HCT116 (cell line): ENCODE data around the gene RPL22L1. TPM values are rescaled to one million over a fixed set of nuclear protein-coding genes. Genes with fewer than 3 reads are reported as not detected.

Source experiments
- ATAC-seq: fragments of 200-7000 bp; cut with Tn5 transposase; 2 replicates; pipeline ENCODE4 v1.9.1; 2020; ENCODE audit warnings: mild to moderate bottlenecking, moderate library complexity
- BruUV-seq: library from RNA; stranded (reverse); fragments of 400-500 nt; replicated peaks from 2 replicates; lab custom pipeline; 2021; lab: Mats Ljungman, UMichigan
- CTCF ChIA-PET: fragments of 300-600 bp; sonication (Branson Sonifier 250); formaldehyde crosslinking; loops from one replicate; lab custom pipeline; 2021; ENCODE audit warnings: antibody characterized with exemption; lab: Charles Lee
- POLR2A ChIA-PET: fragments of 300-600, 350-600 bp; sonication (Branson Sonifier 250); formaldehyde crosslinking; loops from one replicate; lab custom pipeline; 2021; ENCODE audit warnings: antibody characterized with exemption; lab: Charles Lee
- RAD21 ChIA-PET, 2 experiments: fragments of 300-600 bp; sonication (Branson Sonifier 250); formaldehyde crosslinking; loops; one replicate each; lab custom pipeline; 2023; ENCODE audit warnings: low total read pairs in 2 of 2; ENCODE audit not compliant: uncharacterized antibody in 2 of 2, unreplicated experiment in 2 of 2, low non-redundant PET in 1 of 2; lab: Charles Lee
- DNase-seq: peaks from one replicate; pipeline ENCODE4 v3.0.0-alpha.2; 2010; ENCODE audit warnings: low read depth, low spot score
- H2AFZ ChIP-seq: fragments of 200-600 bp; shearing (Covaris generic), sonication (generic); 2 replicates; pipeline ENCODE4 v1.6.1; 2017; ENCODE audit warnings: low read depth, mixed run types, mixed read lengths, antibody characterized with exemption, low read length; ENCODE audit not compliant: poor library complexity, severe bottlenecking
- H3K27ac ChIP-seq: 2 replicates; pipeline ENCODE4 v1.5.1; 2012; ENCODE audit warnings: low read depth, low read length
- H3K27me3 ChIP-seq: fragments of 200-600 bp; sonication (generic); 2 replicates; pipeline ENCODE4 v1.6.1; 2016; ENCODE audit warnings: mixed run types, low read length, mixed read lengths; ENCODE audit not compliant: insufficient read depth
- H3K36me3 ChIP-seq, 2 experiments: fragments of 200-500 bp in 1 of 2; fragments of 200-600 bp in 1 of 2; sonication (Bioruptor generic) in 1 of 2; sonication (generic) in 1 of 2; 2 replicates each; pipeline versions ENCODE4 v1.5.1 to v1.6.1; 2014 to 2016; ENCODE audit warnings: low read length in 2 of 2, inconsistent platforms in 1 of 2, mixed read lengths in 1 of 2, mixed run types in 1 of 2; ENCODE audit not compliant: insufficient read depth in 2 of 2, control insufficient read depth in 1 of 2
- H3K4me1 ChIP-seq, 2 experiments: fragments of 200-600 bp in 1 of 2; sonication (generic) in 1 of 2; 2 replicates each; pipeline versions ENCODE4 v1.5.1 to v1.6.1; 2012 to 2017; ENCODE audit warnings: low read length in 2 of 2, inconsistent platforms in 1 of 2, mild to moderate bottlenecking in 1 of 2, mixed read lengths in 1 of 2, mixed run types in 1 of 2, moderate library complexity in 1 of 2; ENCODE audit not compliant: insufficient read depth in 2 of 2, control insufficient read depth in 1 of 2
- H3K4me2 ChIP-seq: fragments of 200-600 bp; sonication (generic); 2 replicates; pipeline ENCODE4 v1.6.1; 2017; ENCODE audit warnings: mixed run types, low read length, mixed read lengths
- H3K4me3 ChIP-seq, 2 experiments: fragments of 200-600 bp in 1 of 2; sonication (generic) in 1 of 2; replicated peaks in 1 of 2; 2 replicates each; pipeline ENCODE4 v1.5.1; 2011 to 2016; ENCODE audit warnings: low read length in 2 of 2, control low read depth in 1 of 2, low read depth in 1 of 2, mild to moderate bottlenecking in 1 of 2, mixed read lengths in 1 of 2, mixed run types in 1 of 2
- H3K79me2 ChIP-seq: fragments of 200-600 bp; sonication (generic); 2 replicates; pipeline ENCODE4 v1.6.1; 2017; ENCODE audit warnings: mild to moderate bottlenecking, mixed run types, low read length, moderate library complexity, mixed read lengths; ENCODE audit not compliant: insufficient read depth
- H3K9ac ChIP-seq: fragments of 200-600 bp; sonication (generic); 2 replicates; pipeline ENCODE4 v1.6.1; 2016; ENCODE audit warnings: low read length, mixed read lengths
- H3K9me2 ChIP-seq: fragments of 200-600 bp; sonication (generic), shearing (Covaris generic); 2 replicates; pipeline ENCODE4 v1.6.1; 2017; ENCODE audit warnings: mixed run types, mild to moderate bottlenecking, moderate library complexity; ENCODE audit not compliant: insufficient read depth
- H3K9me3 ChIP-seq, 2 experiments: fragments of 200-500 bp in 1 of 2; fragments of 200-600 bp in 1 of 2; sonication (Bioruptor generic) in 1 of 2; sonication (generic) in 1 of 2; 2 replicates each; pipeline ENCODE4 v1.6.1; 2014 to 2017; ENCODE audit warnings: low read length in 2 of 2, mixed read lengths in 2 of 2, inconsistent platforms in 1 of 2, low read depth in 1 of 2, mild to moderate bottlenecking in 1 of 2, mixed run types in 1 of 2, moderate library complexity in 1 of 2; ENCODE audit not compliant: control insufficient read depth in 1 of 2, insufficient read depth in 1 of 2
- H4K20me1 ChIP-seq: fragments of 200-600 bp; sonication (generic), shearing (Covaris generic); 2 replicates; pipeline ENCODE4 v1.6.1; 2017; ENCODE audit warnings: mixed run types, mild to moderate bottlenecking, moderate library complexity; ENCODE audit not compliant: insufficient read depth
- ELF1 ChIP-seq: IDR thresholded peaks from 2 replicates; pipeline ENCODE4 v1.6.1; 2012; ENCODE audit warnings: low read depth, borderline replicate concordance
- EZH2 ChIP-seq: fragments of 200-600 bp; sonication (generic); IDR thresholded peaks from 2 replicates; pipeline ENCODE4 v1.6.1; 2017; ENCODE audit warnings: antibody characterized with exemption, mixed run types
- EZH2phosphoT487 ChIP-seq: fragments of 200-600 bp; IDR thresholded peaks from 2 replicates; pipeline ENCODE4 v1.6.1; 2018; ENCODE audit warnings: antibody characterized with exemption, borderline replicate concordance
- FOSL1 ChIP-seq: IDR thresholded peaks from 2 replicates; pipeline ENCODE4 v1.6.1; 2012; ENCODE audit warnings: low read depth
- POLR2AphosphoS5 ChIP-seq: IDR thresholded peaks from 2 replicates; pipeline ENCODE4 v1.6.1; 2011; ENCODE audit warnings: mild to moderate bottlenecking, low read depth, low read length, moderate library complexity
- RAD21 ChIP-seq: IDR thresholded peaks from 2 replicates; pipeline ENCODE4 v1.6.1; 2012; ENCODE audit warnings: low read depth, mild to moderate bottlenecking
- SP1 ChIP-seq: IDR thresholded peaks from 2 replicates; pipeline ENCODE4 v1.6.1; 2012; ENCODE audit warnings: low read depth
- SRF ChIP-seq: IDR thresholded peaks from 2 replicates; pipeline ENCODE4 v1.6.1; 2012; ENCODE audit warnings: low read depth
- YY1 ChIP-seq: IDR thresholded peaks from 2 replicates; pipeline ENCODE4 v1.6.1; 2011; ENCODE audit warnings: low read length, low read depth, moderate library complexity, mild to moderate bottlenecking; ENCODE audit not compliant: insufficient replicate concordance; ENCODE audit errors: extremely low read depth
- intact Hi-C: fragments of 100-400 bp; cut with micrococcal nuclease; formaldehyde crosslinking; loops from 2 replicates; pipeline ENCODE4 v1.10.0; 2022
- total RNA-seq: library from RNA; stranded (reverse); gene quantifications from one replicate; pipeline ENCODE4 v1.2.1, GENCODE V29; 2021; ENCODE audit not compliant: unreplicated experiment
- TF ChIP-seq, protein P1 (sequence below): IDR thresholded peaks from 2 replicates; pipeline ENCODE4 v1.6.1; 2012; ENCODE audit warnings: low read depth
- TF ChIP-seq, protein P2 (sequence below): IDR thresholded peaks from 2 replicates; pipeline ENCODE4 v1.6.1; 2011; ENCODE audit warnings: mild to moderate bottlenecking, low read length, moderate library complexity; ENCODE audit not compliant: insufficient replicate concordance; ENCODE audit errors: extremely low read depth
- TF ChIP-seq, protein P3 (sequence below): IDR thresholded peaks from 2 replicates; pipeline ENCODE4 v1.6.1; 2012
- TF ChIP-seq, protein P4 (sequence below): IDR thresholded peaks from 2 replicates; pipeline ENCODE4 v1.6.1; 2012

The RPL22L1 gene
- total RNA-seq, 1 experiment from 2014 or later = 492 TPM

DNA sequence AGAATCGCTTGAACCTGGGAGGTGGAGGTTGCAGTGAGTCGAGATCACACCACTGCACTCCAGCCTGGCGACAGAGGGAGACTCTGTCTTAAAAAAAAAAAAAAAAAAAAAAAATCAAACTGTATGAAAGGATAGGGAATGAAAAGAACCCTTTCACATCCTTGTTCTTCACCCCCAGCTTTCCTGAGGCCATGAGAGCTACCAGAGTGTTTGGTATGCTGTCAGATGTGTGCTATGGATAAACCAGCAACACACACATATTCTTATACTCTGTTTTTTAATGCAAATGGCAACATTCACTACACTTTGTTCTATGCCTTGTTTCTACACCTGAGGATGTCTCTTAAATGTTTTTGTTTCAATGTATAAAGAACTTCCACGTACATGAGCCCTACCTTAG, 33.5 kb downstream of the RPL22L1 start (continued):
- TF ChIP-seq, protein P1, sequence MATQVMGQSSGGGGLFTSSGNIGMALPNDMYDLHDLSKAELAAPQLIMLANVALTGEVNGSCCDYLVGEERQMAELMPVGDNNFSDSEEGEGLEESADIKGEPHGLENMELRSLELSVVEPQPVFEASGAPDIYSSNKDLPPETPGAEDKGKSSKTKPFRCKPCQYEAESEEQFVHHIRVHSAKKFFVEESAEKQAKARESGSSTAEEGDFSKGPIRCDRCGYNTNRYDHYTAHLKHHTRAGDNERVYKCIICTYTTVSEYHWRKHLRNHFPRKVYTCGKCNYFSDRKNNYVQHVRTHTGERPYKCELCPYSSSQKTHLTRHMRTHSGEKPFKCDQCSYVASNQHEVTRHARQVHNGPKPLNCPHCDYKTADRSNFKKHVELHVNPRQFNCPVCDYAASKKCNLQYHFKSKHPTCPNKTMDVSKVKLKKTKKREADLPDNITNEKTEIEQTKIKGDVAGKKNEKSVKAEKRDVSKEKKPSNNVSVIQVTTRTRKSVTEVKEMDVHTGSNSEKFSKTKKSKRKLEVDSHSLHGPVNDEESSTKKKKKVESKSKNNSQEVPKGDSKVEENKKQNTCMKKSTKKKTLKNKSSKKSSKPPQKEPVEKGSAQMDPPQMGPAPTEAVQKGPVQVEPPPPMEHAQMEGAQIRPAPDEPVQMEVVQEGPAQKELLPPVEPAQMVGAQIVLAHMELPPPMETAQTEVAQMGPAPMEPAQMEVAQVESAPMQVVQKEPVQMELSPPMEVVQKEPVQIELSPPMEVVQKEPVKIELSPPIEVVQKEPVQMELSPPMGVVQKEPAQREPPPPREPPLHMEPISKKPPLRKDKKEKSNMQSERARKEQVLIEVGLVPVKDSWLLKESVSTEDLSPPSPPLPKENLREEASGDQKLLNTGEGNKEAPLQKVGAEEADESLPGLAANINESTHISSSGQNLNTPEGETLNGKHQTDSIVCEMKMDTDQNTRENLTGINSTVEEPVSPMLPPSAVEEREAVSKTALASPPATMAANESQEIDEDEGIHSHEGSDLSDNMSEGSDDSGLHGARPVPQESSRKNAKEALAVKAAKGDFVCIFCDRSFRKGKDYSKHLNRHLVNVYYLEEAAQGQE = no peak
- TF ChIP-seq YY1 = no peak
- no peak for TF ChIP-seq EZH2
- TF ChIP-seq, protein P2, sequence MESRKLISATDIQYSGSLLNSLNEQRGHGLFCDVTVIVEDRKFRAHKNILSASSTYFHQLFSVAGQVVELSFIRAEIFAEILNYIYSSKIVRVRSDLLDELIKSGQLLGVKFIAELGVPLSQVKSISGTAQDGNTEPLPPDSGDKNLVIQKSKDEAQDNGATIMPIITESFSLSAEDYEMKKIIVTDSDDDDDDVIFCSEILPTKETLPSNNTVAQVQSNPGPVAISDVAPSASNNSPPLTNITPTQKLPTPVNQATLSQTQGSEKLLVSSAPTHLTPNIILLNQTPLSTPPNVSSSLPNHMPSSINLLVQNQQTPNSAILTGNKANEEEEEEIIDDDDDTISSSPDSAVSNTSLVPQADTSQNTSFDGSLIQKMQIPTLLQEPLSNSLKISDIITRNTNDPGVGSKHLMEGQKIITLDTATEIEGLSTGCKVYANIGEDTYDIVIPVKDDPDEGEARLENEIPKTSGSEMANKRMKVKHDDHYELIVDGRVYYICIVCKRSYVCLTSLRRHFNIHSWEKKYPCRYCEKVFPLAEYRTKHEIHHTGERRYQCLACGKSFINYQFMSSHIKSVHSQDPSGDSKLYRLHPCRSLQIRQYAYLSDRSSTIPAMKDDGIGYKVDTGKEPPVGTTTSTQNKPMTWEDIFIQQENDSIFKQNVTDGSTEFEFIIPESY = no peak

GRCh38 chr3:170835336-170835735, 34.7 kb downstream of the RPL22L1 start:
- POLR2A ChIA-PET = no interaction called here
- Histone ChIP-seq H3K4me1 (no peaks in the 10 kb centered on the region), H3K27ac (no peak overlapping the region), H3K36me3 (no peaks in the 10 kb centered on the region), H3K9ac (no peak overlapping the region), H3K27me3 (peaks cover 7% of the 10 kb centered on the region; the same call in 1 of the 2 replicates), H3K9me3 (no peaks in the 10 kb centered on the region), H3K4me2 (no peak overlapping the region), H3K4me3 (no peak overlapping the region), H3K79me2 (no peaks in the 10 kb centered on the region), H2AFZ (no peak overlapping the region), H3K9me2 (no peaks in the 10 kb centered on the region), H4K20me1 (no peaks in the 10 kb centered on the region)
- RAD21 ChIA-PET = no interaction called here
- no TSS peak for BruUV-seq
- TF ChIP-seq, protein P3, sequence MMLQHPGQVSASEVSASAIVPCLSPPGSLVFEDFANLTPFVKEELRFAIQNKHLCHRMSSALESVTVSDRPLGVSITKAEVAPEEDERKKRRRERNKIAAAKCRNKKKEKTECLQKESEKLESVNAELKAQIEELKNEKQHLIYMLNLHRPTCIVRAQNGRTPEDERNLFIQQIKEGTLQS = no peak
- TF ChIP-seq, protein P4, sequence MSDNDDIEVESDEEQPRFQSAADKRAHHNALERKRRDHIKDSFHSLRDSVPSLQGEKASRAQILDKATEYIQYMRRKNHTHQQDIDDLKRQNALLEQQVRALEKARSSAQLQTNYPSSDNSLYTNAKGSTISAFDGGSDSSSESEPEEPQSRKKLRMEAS = no peak
- TF ChIP-seq FOSL1 (no peak), YY1 (no peak), RAD21 (no peak), SP1 (no peak), ELF1 (no peak), EZH2phosphoT487 (no peak), SRF (no peak), POLR2AphosphoS5 (no peak)
- CTCF ChIA-PET = interaction anchor here (0.6 to 1.4 kb wide), 5 partner anchors 13 to 482 kb away, joined by 3 to 4 read pairs (median 3); no protein-coding TSS in a partner anchor
- DNase-seq = no peak
- ATAC-seq = no peak
- intact Hi-C loops = no loop called here
